Naive thymus-derived CD4-positive, alpha-beta T cell (primary cell): ENCODE data around the gene TWIST1. TPM values are rescaled to one million over a fixed set of nuclear protein-coding genes. Genes with fewer than 3 reads are reported as not detected.

Experiments
- ATAC-seq: fragments of 150-1000 bp; cut with Tn5 transposase; 2 replicates; pipeline ENCODE4 v1.10.0; 2021; ENCODE audit warnings: mild to moderate bottlenecking, moderate library complexity
- CTCF ChIA-PET: fragments of 350-600 bp; sonication (Branson Sonifier 250); formaldehyde crosslinking; loops from one replicate; lab custom pipeline; 2021; ENCODE audit warnings: antibody characterized with exemption; lab: Charles Lee
- POLR2A ChIA-PET: fragments of 350-600 bp; sonication (Branson Sonifier 250); formaldehyde crosslinking; loops from one replicate; lab custom pipeline; 2021; ENCODE audit warnings: antibody characterized with exemption, inconsistent platforms; lab: Charles Lee
- DNase-seq, 9 donors: peaks; one replicate each; pipeline versions ENCODE4 v3.0.0 to v3.0.0-alpha.2; 2020 to 2022; ENCODE audit warnings: mixed read lengths in 1 of 9
- H3K27ac ChIP-seq: one replicate; pipeline ENCODE4 v1.7.0; 2013; ENCODE audit warnings: mild to moderate bottlenecking, low read depth, low read length, moderate library complexity
- H3K27me3 ChIP-seq, 2 donors: one replicate each; pipeline ENCODE4 v1.7.0; 2013; ENCODE audit warnings: low read length in 2 of 2, mild to moderate bottlenecking in 2 of 2, moderate library complexity in 2 of 2; ENCODE audit not compliant: control insufficient read depth in 2 of 2, insufficient read depth in 2 of 2
- H3K36me3 ChIP-seq, 3 experiments: 1 replicate in 2 of 3; 2 replicates in 1 of 3; pipeline ENCODE4 v1.7.0; 2013; ENCODE audit warnings: low read length in 3 of 3, mild to moderate bottlenecking in 3 of 3, moderate library complexity in 1 of 3; ENCODE audit not compliant: insufficient read depth in 3 of 3, control insufficient read depth in 2 of 3
- H3K4me1 ChIP-seq, 2 donors: one replicate each; pipeline ENCODE4 v1.7.0; 2013; ENCODE audit warnings: low read length in 2 of 2, mild to moderate bottlenecking in 2 of 2, moderate library complexity in 1 of 2; ENCODE audit not compliant: control insufficient read depth in 2 of 2, insufficient read depth in 2 of 2
- H3K4me3 ChIP-seq: 2 replicates; pipeline ENCODE4 v1.7.0; 2013; ENCODE audit warnings: mild to moderate bottlenecking, low read length
- H3K9me3 ChIP-seq, 3 experiments: 1 replicate in 2 of 3; 2 replicates in 1 of 3; pipeline ENCODE4 v1.7.0; 2013; ENCODE audit warnings: low read length in 3 of 3; ENCODE audit not compliant: control insufficient read depth in 2 of 3
- H3K27ac Mint-ChIP-seq, 9 donors: one replicate each; pipeline ENCODE4 v1.8.0; 2020 to 2022; ENCODE audit warnings: mixed read lengths in 9 of 9, mild to moderate bottlenecking in 8 of 9, moderate library complexity in 5 of 9, inconsistent platforms in 2 of 9
- H3K27me3 Mint-ChIP-seq, 5 donors: one replicate each; pipeline ENCODE4 v1.8.0; 2021 to 2022; ENCODE audit warnings: mixed read lengths in 5 of 5, mild to moderate bottlenecking in 1 of 5
- H3K36me3 Mint-ChIP-seq, 5 donors: one replicate each; pipeline ENCODE4 v1.8.0; 2020 to 2022; ENCODE audit warnings: mixed read lengths in 5 of 5, mild to moderate bottlenecking in 3 of 5, inconsistent platforms in 1 of 5
- H3K4me1 Mint-ChIP-seq, 7 donors: one replicate each; pipeline ENCODE4 v1.8.0; 2020 to 2022; ENCODE audit warnings: mixed read lengths in 7 of 7, mild to moderate bottlenecking in 3 of 7, inconsistent platforms in 1 of 7
- H3K4me3 Mint-ChIP-seq, 10 donors: one replicate each; pipeline ENCODE4 v1.8.0; 2020 to 2022; ENCODE audit warnings: mild to moderate bottlenecking in 10 of 10, mixed read lengths in 10 of 10, moderate library complexity in 6 of 10, inconsistent platforms in 2 of 10
- H3K9me3 Mint-ChIP-seq, 11 donors: one replicate each; pipeline ENCODE4 v1.8.0; 2020 to 2022; ENCODE audit warnings: mixed read lengths in 11 of 11, mild to moderate bottlenecking in 4 of 11, inconsistent platforms in 1 of 11, moderate library complexity in 1 of 11
- intact Hi-C, 2 donors: fragments of 100-400 bp; cut with micrococcal nuclease; formaldehyde crosslinking; loops; one replicate each; pipeline ENCODE4 v1.15.1; 2023
- polyA plus RNA-seq, 2 donors: library from polyadenylated mRNA; unstranded; fragments of 300-500 nt; fragmentation: Illumina TruSeq; gene quantifications; one replicate each; pipeline ENCODE4 v1.2.3, GENCODE V29; 2021
- total RNA-seq, 6 experiments: library from RNA in 5 of 6; stranded (reverse) in 5 of 6; gene quantifications; 1 replicate in 5 of 6; 2 replicates in 1 of 6; pipeline ENCODE4 v1.2.3 and lab custom pipeline; 2021 to 2026

TWIST1 gene
- total RNA-seq (1 to 10 TPM in 1 of 5 experiments, not detected in 4; 3.4 TPM), polyA plus RNA-seq (not detected), total RNA-seq (lab: John Stamatoyannopoulos, UW) (not detected)

DNA sequence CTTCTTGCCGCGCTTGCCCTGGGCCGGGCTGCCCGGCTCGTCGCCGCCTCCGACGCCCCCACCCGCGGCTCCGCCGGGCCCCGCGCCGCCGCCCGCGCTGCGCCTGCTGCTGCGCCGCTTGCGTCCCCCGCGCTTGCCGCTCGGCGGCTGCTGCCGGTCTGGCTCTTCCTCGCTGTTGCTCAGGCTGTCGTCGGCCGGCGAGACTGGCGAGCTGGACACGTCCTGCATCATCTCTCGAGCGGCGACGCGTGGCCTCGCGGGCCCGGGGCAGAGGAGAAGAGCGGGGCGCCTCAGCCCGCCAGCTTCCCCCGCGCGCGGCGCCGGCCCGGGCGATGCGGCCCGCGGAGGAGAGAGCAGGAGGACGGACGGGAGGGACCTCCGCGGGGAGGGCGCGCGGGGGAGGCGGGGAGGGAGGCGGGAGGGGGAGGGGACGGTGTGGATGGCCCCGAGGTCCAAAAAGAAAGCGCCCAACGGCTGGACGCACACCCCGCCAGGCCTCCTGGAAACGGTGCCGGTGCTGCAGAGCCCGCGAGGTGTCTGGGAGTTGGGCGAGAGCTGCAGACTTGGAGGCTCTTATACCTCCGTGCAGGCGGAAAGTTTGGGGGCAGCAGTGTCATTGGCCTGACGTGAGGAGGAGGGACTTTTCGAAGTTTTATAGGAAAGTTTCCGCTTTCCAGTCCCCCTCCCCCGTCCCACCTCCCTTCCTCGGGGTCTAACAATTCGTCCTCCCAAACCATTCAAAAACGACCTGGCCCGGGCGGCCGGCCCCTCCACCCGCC lies at the start of gene TWIST1:
Gene TWIST1 (minus strand): TSS at position 546 of the 779 bp plus-strand sequence. CDS start 315 bp downstream, at position 231.
- H3K27ac Mint-ChIP-seq, result no peak within 1 kb of the TSS
- peaks cover 57 to 73% (median 71%) of the 10 kb centered on the region in 5 donors for H3K27me3 Mint-ChIP-seq
- H3K4me3 ChIP-seq, result no peak within 1 kb of the TSS
- no peaks in the 10 kb centered on the region for H3K36me3 Mint-ChIP-seq
- intact Hi-C loops, result loop anchor here in 1 of 2 donors (5.0 kb wide), 2 partner anchors 255 to 1680 kb away; no protein-coding TSS in a partner anchor
- no peaks in the 10 kb centered on the region for H3K36me3 ChIP-seq
- no peak for ATAC-seq
- DNase-seq, result peak in 1 of 9 donors; percentile 31
- CTCF ChIA-PET, result no interaction called here
- H3K27ac ChIP-seq, result no peak within 1 kb of the TSS
- POLR2A ChIA-PET, result no interaction called here
- peaks cover 0 to 11% (median 1%) of the 10 kb centered on the region in 11 donors for H3K9me3 Mint-ChIP-seq
- H3K4me3 Mint-ChIP-seq, result peak within 1 kb of the TSS in 2 of 10 donors; percentile 52 to 69
- H3K27me3 ChIP-seq, result peaks cover 5 to 26% of the 10 kb centered on the region in 2 donors
- no peaks in the 10 kb centered on the region for H3K4me1 ChIP-seq
- peaks cover 0 to 4% (median 3%) of the 10 kb centered on the region in 7 donors for H3K4me1 Mint-ChIP-seq
- H3K9me3 ChIP-seq, result no peaks in the 10 kb centered on the region

- H3K4me1 Mint-ChIP-seq, result no peaks in the 10 kb centered on the region
- H3K4me1 ChIP-seq, result no peaks in the 10 kb centered on the region
- H3K36me3 Mint-ChIP-seq, result no peaks in the 10 kb centered on the region
- intact Hi-C loops, result no loop called here
- no peaks in the 10 kb centered on the region for H3K27me3 ChIP-seq
- H3K4me3 ChIP-seq, result no peak overlapping the region
- DNase-seq, result no peak
- peaks cover 0 to 5% (median 0%) of the 10 kb centered on the region in 11 donors for H3K9me3 Mint-ChIP-seq
- no peak overlapping the region for H3K4me3 Mint-ChIP-seq
- no peak for ATAC-seq
- H3K27me3 Mint-ChIP-seq, result no peaks in the 10 kb centered on the region
- H3K27ac ChIP-seq, result no peak overlapping the region
- H3K36me3 ChIP-seq, result no peaks in the 10 kb centered on the region
- ChIA-PET POLR2A (no interaction called here), CTCF (interaction anchor here (0.7 kb wide), 1 partner anchor 45 kb away, joined by 4 read pairs; no protein-coding TSS in a partner anchor)
- H3K27ac Mint-ChIP-seq, result no peak overlapping the region
- H3K9me3 ChIP-seq, result no peaks in the 10 kb centered on the region
Observed at GRCh38 chr7:19161671-19162070, 44.2 kb upstream of the TWIST1 start.

DNA sequence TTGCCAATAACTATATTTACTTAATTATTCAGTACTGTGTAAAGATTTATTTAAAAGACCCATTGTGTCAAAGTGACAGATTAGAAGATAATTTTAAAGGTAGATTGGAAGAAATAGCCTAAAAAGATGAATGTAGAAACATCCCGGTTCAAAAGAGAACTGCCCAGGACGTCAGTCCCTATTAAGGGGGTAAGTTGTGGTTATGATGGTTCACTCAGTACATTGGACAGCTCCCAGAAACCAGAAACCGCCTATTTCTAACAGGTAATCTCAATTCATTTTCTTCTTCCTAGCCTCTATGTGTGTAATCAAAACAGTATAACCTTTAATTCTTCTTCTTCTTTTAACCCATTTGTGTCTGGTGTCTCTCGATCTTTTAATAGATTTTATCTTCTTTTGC lies 29.3 kb upstream of the TWIST1 start:
- DNase-seq (no peak), ATAC-seq (no peak)
- POLR2A ChIA-PET, result no interaction called here
- Mint-ChIP-seq H3K4me3 (no peak overlapping the region), H3K27ac (no peak overlapping the region), H3K36me3 (peaks cover 0 to 4% (median 0%) of the 10 kb centered on the region in 5 donors), H3K27me3 (peaks cover 42 to 52% (median 51%) of the 10 kb centered on the region in 5 donors), H3K9me3 (peaks cover 0 to 47% (median 9%) of the 10 kb centered on the region in 11 donors), H3K4me1 (no peaks in the 10 kb centered on the region)
- Histone ChIP-seq H3K27me3 (no peaks in the 10 kb centered on the region), H3K36me3 (no peaks in the 10 kb centered on the region), H3K9me3 (peaks cover 0 to 5% (median 0%) of the 10 kb centered on the region in 3 experiments), H3K4me3 (no peak overlapping the region), H3K27ac (no peak overlapping the region), H3K4me1 (no peaks in the 10 kb centered on the region)
- intact Hi-C loops, result no loop called here
- CTCF ChIA-PET, result no interaction called here

GRCh38 chr7:19145434-19146115 lies 28.1 kb upstream of the TWIST1 start:
- Mint-ChIP-seq H3K27me3 (peaks cover 39 to 57% (median 51%) of the 10 kb centered on the region in 5 donors), H3K4me3 (no peak overlapping the region), H3K9me3 (peaks cover 0 to 40% (median 9%) of the 10 kb centered on the region in 11 donors), H3K27ac (no peak overlapping the region), H3K36me3 (peaks cover 0 to 4% (median 0%) of the 10 kb centered on the region in 5 donors), H3K4me1 (no peaks in the 10 kb centered on the region)
- H3K4me1 ChIP-seq, result no peaks in the 10 kb centered on the region
- ChIA-PET CTCF (no interaction called here), POLR2A (no interaction called here)
- ATAC-seq, result no peak
- intact Hi-C loops, result loop anchor here in 1 of 2 donors (2.0 kb wide), 1 partner anchor 39 kb away; no protein-coding TSS in a partner anchor
- H3K4me3 ChIP-seq, result no peak overlapping the region
- no peaks in the 10 kb centered on the region for H3K27me3 ChIP-seq
- H3K9me3 ChIP-seq, result peaks cover 0 to 5% (median 0%) of the 10 kb centered on the region in 3 experiments
- no peak for DNase-seq
- no peak overlapping the region for H3K27ac ChIP-seq
- H3K36me3 ChIP-seq, result no peaks in the 10 kb centered on the region

GRCh38 chr7:19144661-19145433 lies 27.4 kb upstream of the TWIST1 start, which contains the start of gene FERD3L:
Gene FERD3L, minus strand, starts transcription at chr7:19145421. Its CDS starts 59 bp downstream, at chr7:19145362.
- intact Hi-C loops, result loop anchor here in 1 of 2 donors (2.0 kb wide), 1 partner anchor 38 kb away; no protein-coding TSS in a partner anchor
- Mint-ChIP-seq H3K4me3 (no peak within 1 kb of the TSS), H3K9me3 (peaks cover 0 to 40% (median 9%) of the 10 kb centered on the region in 11 donors), H3K4me1 (no peaks in the 10 kb centered on the region), H3K36me3 (peaks cover 0 to 4% (median 0%) of the 10 kb centered on the region in 5 donors), H3K27ac (no peak within 1 kb of the TSS), H3K27me3 (peaks cover 39 to 57% (median 51%) of the 10 kb centered on the region in 5 donors)
- CTCF ChIA-PET, result no interaction called here
- Histone ChIP-seq H3K36me3 (no peaks in the 10 kb centered on the region), H3K4me3 (no peak within 1 kb of the TSS), H3K9me3 (peaks cover 0 to 5% (median 0%) of the 10 kb centered on the region in 3 experiments), H3K27ac (no peak within 1 kb of the TSS), H3K4me1 (no peaks in the 10 kb centered on the region), H3K27me3 (no peaks in the 10 kb centered on the region)
- ATAC-seq, result no peak
- DNase-seq, result no peak
- POLR2A ChIA-PET, result no interaction called here
